HG02970 (cell line): Measurements from ENCODE around the gene ISM2.

Source experiments
- ATAC-seq: cut with Tn5 transposase; IDR thresholded peaks from one replicate; pipeline ENCODE4 v1.9.1; 2021; ENCODE audit warnings: mild to moderate bottlenecking, moderate library complexity, moderate number of reproducible peaks; ENCODE audit not compliant: unreplicated experiment, low FRiP score

Gene ISM2

GRCh38 chr14:77508876-77509275 is 10.3 kb upstream of the ISM2 start:
- no peak for ATAC-seq

GRCh38 chr14:77508249-77508648 is 9.6 kb upstream of the ISM2 start:
- no peak for ATAC-seq

- no peak for ATAC-seq
Observed at GRCh38 chr14:77507762-77508161, 9.1 kb upstream of the ISM2 start.

GRCh38 chr14:77505031-77505430 is 6.4 kb upstream of the ISM2 start:
- no peak for ATAC-seq

- no peak for ATAC-seq
Observed at GRCh38 chr14:77503138-77503537, 4.5 kb upstream of the ISM2 start.

GRCh38 chr14:77502109-77502782 is 3.6 kb upstream of the ISM2 start:
- ATAC-seq = no peak

- ATAC-seq = no peak
Observed at GRCh38 chr14:77498984-77499527, 440 bp upstream of the ISM2 start.

GRCh38 chr14:77495334-77495733 is 3.3 kb downstream of the ISM2 start:
- no peak for ATAC-seq

- no peak for ATAC-seq
Observed at GRCh38 chr14:77491056-77491455, 7.6 kb downstream of the ISM2 start.

GRCh38 chr14:77490347-77490986 is 8.1 kb downstream of the ISM2 start:
- no peak for ATAC-seq

- no peak for ATAC-seq
Observed at GRCh38 chr14:77489041-77489440, 9.6 kb downstream of the ISM2 start.

GRCh38 chr14:77488558-77488957 is 10.1 kb downstream of the ISM2 start:
- no peak for ATAC-seq

- no peak for ATAC-seq
Observed at GRCh38 chr14:77485901-77486678, 12.5 kb downstream of the ISM2 start.

GRCh38 chr14:77485256-77485655 is 13.4 kb downstream of the ISM2 start:
- ATAC-seq = no peak

- no peak for ATAC-seq
Observed at GRCh38 chr14:77482422-77482821, 16.2 kb downstream of the ISM2 start.

GRCh38 chr14:77478796-77479195 is 19.8 kb downstream of the ISM2 start:
- peak; percentile 68 for ATAC-seq

GRCh38 chr14:77478029-77478428 is 20.6 kb downstream of the ISM2 start:
- ATAC-seq = no peak

- ATAC-seq = no peak
Observed at GRCh38 chr14:77475432-77476115, 23.0 kb downstream of the ISM2 start.

- ATAC-seq = no peak
Observed at GRCh38 chr14:77474479-77475177, 24.0 kb downstream of the ISM2 start.

- ATAC-seq = no peak
Observed at GRCh38 chr14:77473921-77474320, 24.7 kb downstream of the ISM2 start.
